Esophagus squamous epithelium (tissue), 4 donors: ENCODE data around the gene PLG.

ENCODE experiments used
- CTCF ChIP-seq, 6 experiments: fragments of 450-650 bp in 4 of 6; fragments of 200-600 bp in 2 of 6; sonication (generic) in 2 of 6; IDR thresholded peaks; one replicate each; pipeline ENCODE4 v1.5.1; 2016 to 2019; ENCODE audit warnings: antibody characterized with exemption in 6 of 6, mild to moderate bottlenecking in 4 of 6, moderate library complexity in 4 of 6
- POLR2A ChIP-seq, 4 donors: fragments of 450-650 bp; IDR thresholded peaks; one replicate each; pipeline ENCODE4 v1.6.1; 2017; ENCODE audit warnings: antibody characterized with exemption in 4 of 4, mild to moderate bottlenecking in 4 of 4, moderate library complexity in 3 of 4

DNA sequence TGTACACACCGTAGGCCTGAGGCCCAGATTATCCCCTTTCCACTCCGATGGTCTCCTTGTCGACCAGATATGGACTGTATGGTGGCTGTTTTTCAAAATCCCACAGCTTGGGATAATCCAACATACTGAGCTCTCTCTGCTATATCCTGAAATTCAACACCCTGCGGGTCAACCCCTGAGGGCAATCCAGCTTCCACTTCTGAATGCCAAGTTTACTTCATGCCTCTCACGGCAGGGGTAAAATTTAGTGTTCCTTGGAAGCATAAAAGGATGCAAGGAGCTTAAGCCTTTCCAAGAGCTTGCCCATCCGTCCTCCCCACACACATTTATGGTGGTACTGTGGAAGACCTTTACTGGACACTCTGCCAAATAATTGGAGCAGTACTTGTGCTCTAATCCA is 90.7 kb downstream of the PLG start:
- no peak for TF ChIP-seq POLR2A (IDR thresholded peaks at IDR 0.05)
- no peak for TF ChIP-seq CTCF (IDR thresholded peaks at IDR 0.05)
